Colonic mucosa (tissue), 4 donors: ENCODE measurements around the gene PIGV. TPM values are rescaled to one million over a fixed set of nuclear protein-coding genes. Genes with fewer than 3 reads are reported as not detected.

Experiments
- DNase-seq: peaks from one replicate; pipeline ENCODE4 v3.0.0-alpha.2; 2020
- H3K27ac ChIP-seq: fragments of 200-600 bp; one replicate; pipeline ENCODE4 v1.8.0; 2021
- H3K27me3 ChIP-seq: fragments of 200-600 bp; one replicate; pipeline ENCODE4 v1.8.0; 2021
- H3K36me3 ChIP-seq: fragments of 200-600 bp; one replicate; pipeline ENCODE4 v1.8.0; 2021
- H3K4me1 ChIP-seq: fragments of 200-600 bp; one replicate; pipeline ENCODE4 v1.8.0; 2021; ENCODE audit warnings: mild to moderate bottlenecking
- H3K4me3 ChIP-seq: fragments of 200-600 bp; one replicate; pipeline ENCODE4 v1.8.0; 2021
- H3K9ac ChIP-seq, 2 donors: one replicate each; pipeline ENCODE4 v1.7.0; 2013; ENCODE audit warnings: control low read depth in 2 of 2, low read depth in 2 of 2, low read length in 2 of 2
- H3K9me3 ChIP-seq: fragments of 200-600 bp; one replicate; pipeline ENCODE4 v1.8.0; 2021
- intact Hi-C: fragments of 100-400 bp; cut with DNase I; formaldehyde crosslinking; loops from one replicate; pipeline ENCODE4 v1.14.1; 2022
- total RNA-seq, 2 donors: library from RNA; stranded (reverse); fragmentation: NEBNext Ultra II Directional in 1 of 2; extraction: Animal tissue kit (Norgen Biotek cat#: 25700) in 1 of 2; gene quantifications; one replicate each; pipeline ENCODE4 v1.2.1, GENCODE V29; 2021
- TF ChIP-seq, protein P1 (sequence below): fragments of 200-600 bp; IDR thresholded peaks from one replicate; pipeline ENCODE4 v1.8.0; 2022; ENCODE audit warnings: antibody characterized with exemption, mild to moderate bottlenecking
- donor health status: healthy.
- donor health status: DM: no; HTN: no; CAD: no.
- donor health status: DM: no; HTN: no; CAD: no.

Gene PIGV
- total RNA-seq, 2 donors from 2014 or later = 16.8 to 24.2 TPM

DNA sequence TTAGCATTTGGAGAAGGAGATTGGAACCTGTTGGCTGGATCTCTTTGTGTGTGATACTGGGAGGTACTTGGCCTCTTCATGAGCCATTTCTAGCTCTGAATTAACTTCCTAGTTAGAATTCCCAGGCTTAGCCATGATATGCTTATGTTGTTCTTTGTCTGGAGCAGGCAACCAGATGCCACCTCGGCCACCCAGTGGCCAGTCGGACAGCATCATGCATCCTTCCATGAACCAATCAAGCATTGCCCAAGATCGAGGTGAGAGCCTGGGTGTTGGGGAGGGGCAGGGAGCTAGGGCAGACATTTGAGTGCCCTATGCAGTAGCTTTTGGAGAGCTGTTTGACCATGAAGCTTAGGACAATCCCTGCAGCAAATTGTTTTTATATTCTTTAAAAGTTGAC lies 26.5 kb upstream of the PIGV start:
- no peak overlapping the region for H3K4me3 ChIP-seq
- no peaks in the 10 kb centered on the region for H3K4me1 ChIP-seq
- no peak for DNase-seq
- TF ChIP-seq, protein P1, sequence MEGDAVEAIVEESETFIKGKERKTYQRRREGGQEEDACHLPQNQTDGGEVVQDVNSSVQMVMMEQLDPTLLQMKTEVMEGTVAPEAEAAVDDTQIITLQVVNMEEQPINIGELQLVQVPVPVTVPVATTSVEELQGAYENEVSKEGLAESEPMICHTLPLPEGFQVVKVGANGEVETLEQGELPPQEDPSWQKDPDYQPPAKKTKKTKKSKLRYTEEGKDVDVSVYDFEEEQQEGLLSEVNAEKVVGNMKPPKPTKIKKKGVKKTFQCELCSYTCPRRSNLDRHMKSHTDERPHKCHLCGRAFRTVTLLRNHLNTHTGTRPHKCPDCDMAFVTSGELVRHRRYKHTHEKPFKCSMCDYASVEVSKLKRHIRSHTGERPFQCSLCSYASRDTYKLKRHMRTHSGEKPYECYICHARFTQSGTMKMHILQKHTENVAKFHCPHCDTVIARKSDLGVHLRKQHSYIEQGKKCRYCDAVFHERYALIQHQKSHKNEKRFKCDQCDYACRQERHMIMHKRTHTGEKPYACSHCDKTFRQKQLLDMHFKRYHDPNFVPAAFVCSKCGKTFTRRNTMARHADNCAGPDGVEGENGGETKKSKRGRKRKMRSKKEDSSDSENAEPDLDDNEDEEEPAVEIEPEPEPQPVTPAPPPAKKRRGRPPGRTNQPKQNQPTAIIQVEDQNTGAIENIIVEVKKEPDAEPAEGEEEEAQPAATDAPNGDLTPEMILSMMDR = no peak
- H3K27me3 ChIP-seq = no peaks in the 10 kb centered on the region
- H3K9me3 ChIP-seq = no peaks in the 10 kb centered on the region
- no peak overlapping the region for H3K27ac ChIP-seq
- H3K36me3 ChIP-seq = peaks cover 20% of the 10 kb centered on the region
- no peak overlapping the region for H3K9ac ChIP-seq
- intact Hi-C loops = no loop called here

DNA sequence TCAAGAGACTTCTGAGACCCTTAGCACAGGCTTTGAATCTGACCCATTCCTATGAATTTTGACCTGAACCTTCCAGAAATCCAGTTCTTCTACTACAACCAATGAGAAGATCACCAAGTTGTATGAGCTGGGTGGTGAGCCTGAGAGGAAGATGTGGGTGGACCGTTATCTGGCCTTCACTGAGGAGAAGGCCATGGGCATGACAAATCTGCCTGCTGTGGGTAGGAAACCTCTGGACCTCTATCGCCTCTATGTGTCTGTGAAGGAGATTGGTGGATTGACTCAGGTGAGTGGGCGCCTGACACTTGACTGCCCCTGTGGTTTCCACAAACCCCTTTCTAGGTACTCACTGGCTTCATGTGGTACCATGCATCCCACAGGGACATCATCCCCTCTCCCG lies 20.0 kb upstream of the PIGV start:
- H3K4me3 ChIP-seq = no peak overlapping the region
- H3K9ac ChIP-seq = no peak overlapping the region
- H3K4me1 ChIP-seq = no peaks in the 10 kb centered on the region
- H3K27ac ChIP-seq = no peak overlapping the region
- no peaks in the 10 kb centered on the region for H3K27me3 ChIP-seq
- DNase-seq = no peak
- TF ChIP-seq, protein P1 = no peak
- no peaks in the 10 kb centered on the region for H3K9me3 ChIP-seq
- intact Hi-C loops = no loop called here
- peaks cover 17% of the 10 kb centered on the region for H3K36me3 ChIP-seq

DNA sequence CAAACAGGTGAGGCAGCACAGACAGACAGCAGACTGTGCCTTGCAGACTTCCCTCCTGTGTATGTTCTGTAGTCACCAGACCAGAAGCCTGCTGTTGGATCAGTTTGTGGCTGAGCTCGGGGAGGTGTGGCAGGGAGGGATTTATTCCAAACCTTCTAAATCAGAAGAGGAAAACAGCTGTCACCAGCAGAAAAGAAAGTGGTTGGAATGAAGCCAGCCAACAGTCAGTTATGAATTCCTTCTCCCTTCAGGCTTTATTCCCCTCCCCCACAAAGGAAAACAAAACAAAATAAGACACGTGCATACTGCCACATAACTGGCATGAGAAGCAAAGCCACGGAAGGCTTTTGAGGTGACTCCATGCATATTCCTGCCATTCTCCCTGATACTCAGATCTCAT lies 19.0 kb upstream of the PIGV start:
- H3K4me3 ChIP-seq = no peak overlapping the region
- H3K36me3 ChIP-seq = peaks cover 24% of the 10 kb centered on the region
- H3K27ac ChIP-seq = no peak overlapping the region
- H3K9ac ChIP-seq = no peak overlapping the region
- intact Hi-C loops = no loop called here
- no peak for DNase-seq
- no peaks in the 10 kb centered on the region for H3K4me1 ChIP-seq
- TF ChIP-seq, protein P1 = no peak
- H3K27me3 ChIP-seq = no peaks in the 10 kb centered on the region
- no peaks in the 10 kb centered on the region for H3K9me3 ChIP-seq

DNA sequence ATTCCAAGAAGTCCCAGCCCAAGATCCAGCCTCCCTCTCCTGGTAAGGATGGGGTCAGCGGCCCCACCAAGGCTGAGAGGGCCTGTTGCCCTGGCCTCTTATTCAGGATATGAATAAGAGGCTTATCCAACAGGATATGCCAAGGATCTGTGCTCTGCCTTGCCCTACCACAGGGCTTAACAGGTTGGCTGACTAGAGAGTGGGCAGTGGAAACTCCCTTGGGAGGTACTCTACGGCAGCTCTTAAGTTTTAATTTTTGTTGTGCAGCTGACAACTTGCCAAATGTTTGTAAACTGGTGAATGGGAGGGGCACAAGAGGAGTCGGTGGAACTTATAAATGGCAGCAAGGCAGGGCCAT lies 16.5 kb upstream of the PIGV start:
- peak overlapping the region; percentile 3 for H3K27ac ChIP-seq

DNA sequence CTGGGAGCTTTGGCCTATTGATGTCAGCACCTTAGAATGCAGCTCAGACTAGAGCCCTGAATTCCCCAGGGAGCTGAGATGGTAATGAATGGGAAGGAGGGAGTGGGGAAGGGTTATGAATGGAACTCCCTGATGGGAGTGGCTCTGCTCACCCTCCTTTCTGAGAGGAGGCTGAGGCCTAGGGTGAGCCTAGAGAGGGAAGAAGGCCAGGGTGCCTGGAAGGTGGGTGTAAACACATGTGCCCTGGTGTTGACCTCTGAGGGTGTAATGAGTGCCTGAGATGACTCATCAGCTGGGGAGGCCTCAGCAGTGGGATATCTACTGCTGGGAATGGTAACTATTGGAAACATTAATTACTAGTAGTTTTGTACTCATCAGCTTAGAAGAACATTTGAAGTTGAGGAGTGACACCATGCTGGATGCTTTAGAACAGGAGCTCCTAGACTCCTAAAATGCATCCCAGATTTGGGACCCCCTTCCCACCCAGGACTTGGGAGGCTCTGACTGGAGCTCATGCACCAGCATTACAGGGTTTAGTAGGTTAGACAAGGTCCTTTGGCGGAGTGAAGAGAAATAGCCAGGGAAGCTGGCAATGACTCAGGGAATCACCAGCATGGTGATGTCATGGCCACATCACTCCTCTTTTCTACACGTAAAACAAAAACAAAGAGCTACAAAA lies 16.0 kb upstream of the PIGV start:
- H3K27ac ChIP-seq = peak overlapping the region; percentile 3
- TF ChIP-seq, protein P1 = no peak
- no peak overlapping the region for H3K9ac ChIP-seq
- no peak overlapping the region for H3K4me3 ChIP-seq
- DNase-seq = peak; percentile 28
- no peaks in the 10 kb centered on the region for H3K4me1 ChIP-seq
- peaks cover 35% of the 10 kb centered on the region for H3K36me3 ChIP-seq
- intact Hi-C loops = no loop called here
- no peaks in the 10 kb centered on the region for H3K27me3 ChIP-seq
- H3K9me3 ChIP-seq = no peaks in the 10 kb centered on the region

More for the DNA sequence above, 16.5 kb upstream of the PIGV start:
- H3K36me3 ChIP-seq = peaks cover 34% of the 10 kb centered on the region
- no peak overlapping the region for H3K4me3 ChIP-seq
- no peak overlapping the region for H3K9ac ChIP-seq
- H3K4me1 ChIP-seq = no peaks in the 10 kb centered on the region
- TF ChIP-seq, protein P1 = no peak
- H3K27me3 ChIP-seq = no peaks in the 10 kb centered on the region
- DNase-seq = no peak
- intact Hi-C loops = no loop called here
- no peaks in the 10 kb centered on the region for H3K9me3 ChIP-seq
